IMR-90 (cell line): ENCODE results near the gene TIAM2. TPM values are rescaled to one million over a fixed set of nuclear protein-coding genes. Genes with fewer than 3 reads are reported as not detected.

ENCODE experiments used
- ATAC-seq: fragments of 200-7000 bp; cut with Tn5 transposase; 2 replicates; pipeline ENCODE4 v1.9.1; 2020; ENCODE audit warnings: low read depth, mild to moderate bottlenecking, moderate library complexity
- BruUV-seq: library from RNA; stranded (reverse); fragments of 400-500 nt; replicated peaks from 2 replicates; lab custom pipeline; 2021; lab: Mats Ljungman, UMichigan
- CTCF ChIA-PET: fragments of 300-600 bp; formaldehyde crosslinking; extraction: SDS; loops from one replicate; lab custom pipeline; 2021; ENCODE audit warnings: antibody characterized with exemption; lab: Yijun Ruan, JAX
- POLR2A ChIA-PET: fragments of 300-600 bp; sonication (Branson Sonifier 250); formaldehyde crosslinking; loops from one replicate; lab custom pipeline; 2022; ENCODE audit warnings: antibody characterized with exemption; ENCODE audit not compliant: unreplicated experiment; lab: Charles Lee
- DNase-seq: peaks from one replicate; pipeline ENCODE4 v3.0.0; 2013
- H2AFZ ChIP-seq: replicated peaks from 2 replicates; pipeline ENCODE3; 2013; ENCODE audit warnings: low read length, mild to moderate bottlenecking; ENCODE audit not compliant: poor library complexity
- H2AK5ac ChIP-seq: 2 replicates; pipeline ENCODE4 v1.6.1; 2013; ENCODE audit warnings: low read depth, low read length, inconsistent platforms
- H2AK9ac ChIP-seq: replicated peaks from 2 replicates; pipeline ENCODE3; 2013; ENCODE audit warnings: mild to moderate bottlenecking, low read depth, low read length, moderate library complexity; ENCODE audit not compliant: poor library complexity
- H2BK120ac ChIP-seq: 2 replicates; pipeline ENCODE4 v1.6.1; 2013; ENCODE audit warnings: low read depth, low read length, inconsistent platforms
- H2BK15ac ChIP-seq: 3 replicates; pipeline ENCODE4 v1.6.1; 2013; ENCODE audit warnings: low read depth, low read length, inconsistent platforms
- H2BK20ac ChIP-seq: 2 replicates; pipeline ENCODE4 v1.6.1; 2013; ENCODE audit warnings: low read depth, mild to moderate bottlenecking, inconsistent platforms, low read length, moderate library complexity
- H2BK5ac ChIP-seq: 2 replicates; pipeline ENCODE4 v1.6.1; 2013; ENCODE audit warnings: mild to moderate bottlenecking, low read depth, low read length, inconsistent platforms; ENCODE audit not compliant: poor library complexity, severe bottlenecking
- H3K14ac ChIP-seq: replicated peaks from 2 replicates; pipeline ENCODE4 v1.6.1; 2013; ENCODE audit warnings: low read depth, low read length, inconsistent platforms
- H3K18ac ChIP-seq: 2 replicates; pipeline ENCODE4 v1.6.1; 2013; ENCODE audit warnings: low read depth, low read length, control low read depth
- H3K23ac ChIP-seq: 2 replicates; pipeline ENCODE4 v1.6.1; 2013; ENCODE audit warnings: low read depth, low read length, inconsistent platforms
- H3K27ac ChIP-seq: 2 replicates; pipeline ENCODE4 v1.5.1; 2013; ENCODE audit warnings: mild to moderate bottlenecking, control low read depth, low read length; ENCODE audit not compliant: insufficient read depth
- H3K27me3 ChIP-seq: 2 replicates; pipeline ENCODE4 v1.6.1; 2013; ENCODE audit warnings: low read length; ENCODE audit not compliant: control insufficient read depth, insufficient read depth
- H3K36me3 ChIP-seq: 2 replicates; pipeline ENCODE4 v1.6.1; 2013; ENCODE audit warnings: low read length, mixed read lengths; ENCODE audit not compliant: control insufficient read depth, insufficient read depth
- H3K4ac ChIP-seq: 2 replicates; pipeline ENCODE4 v1.6.1; 2013; ENCODE audit warnings: low read depth, low read length, inconsistent platforms
- H3K4me1 ChIP-seq: 2 replicates; pipeline ENCODE4 v1.6.1; 2013; ENCODE audit warnings: low read length, mixed read lengths; ENCODE audit not compliant: control insufficient read depth, insufficient read depth
- H3K4me2 ChIP-seq: 2 replicates; pipeline ENCODE4 v1.6.1; 2013; ENCODE audit warnings: low read depth, mild to moderate bottlenecking, control low read depth, low read length, moderate library complexity
- H3K4me3 ChIP-seq: 2 replicates; pipeline ENCODE4 v1.5.1; 2013; ENCODE audit warnings: low read depth, mild to moderate bottlenecking, control low read depth, low read length, moderate library complexity; ENCODE audit not compliant: insufficient read depth
- H3K56ac ChIP-seq: 2 replicates; pipeline ENCODE4 v1.6.1; 2013; ENCODE audit warnings: low read length, inconsistent platforms; ENCODE audit not compliant: insufficient read depth; ENCODE audit errors: extremely low read depth
- H3K79me1 ChIP-seq, 2 experiments: 2 replicates each; pipeline ENCODE4 v1.6.1; 2013; ENCODE audit warnings: low read length in 2 of 2, inconsistent platforms in 1 of 2, low read depth in 1 of 2
- H3K9ac ChIP-seq: 2 replicates; pipeline ENCODE4 v1.6.1; 2013; ENCODE audit warnings: low read depth, low read length, control low read depth
- H3K9me1 ChIP-seq: 2 replicates; pipeline ENCODE4 v1.6.1; 2013; ENCODE audit warnings: low read length, inconsistent platforms; ENCODE audit not compliant: insufficient read depth
- H3K9me3 ChIP-seq: 2 replicates; pipeline ENCODE4 v1.6.1; 2013; ENCODE audit warnings: low read length; ENCODE audit not compliant: control insufficient read depth, insufficient read depth
- H4K20me1 ChIP-seq: 2 replicates; pipeline ENCODE4 v1.6.1; 2013; ENCODE audit warnings: low read length, inconsistent platforms; ENCODE audit not compliant: insufficient read depth
- H4K5ac ChIP-seq: 2 replicates; pipeline ENCODE4 v1.6.1; 2013; ENCODE audit warnings: mild to moderate bottlenecking, low read depth, low read length, control low read depth
- H4K8ac ChIP-seq, 2 experiments: 2 replicates each; pipeline ENCODE4 v1.6.1; 2013; ENCODE audit warnings: low read depth in 2 of 2, low read length in 2 of 2, control low read depth in 1 of 2, inconsistent platforms in 1 of 2
- H4K91ac ChIP-seq: 2 replicates; pipeline ENCODE4 v1.6.1; 2013; ENCODE audit warnings: low read depth, low read length, inconsistent platforms; ENCODE audit not compliant: insufficient read depth
- BHLHE40 ChIP-seq: fragments of 150-350 bp; IDR thresholded peaks from 2 replicates; pipeline ENCODE4 v1.6.1; 2016; ENCODE audit warnings: mild to moderate bottlenecking, low read depth, low read length
- CEBPB ChIP-seq: IDR thresholded peaks from 2 replicates; pipeline ENCODE4 v1.6.1; 2012; ENCODE audit warnings: low read depth, low read length, improper control_type of control experiment
- CHD1 ChIP-seq: IDR thresholded peaks from 2 replicates; pipeline ENCODE4 v1.6.1; 2012; ENCODE audit warnings: low read depth, low read length, improper control_type of control experiment
- CTCF ChIP-seq: conservative IDR thresholded peaks from 2 replicates; pipeline ENCODE4 v1.5.1; 2012; ENCODE audit warnings: mild to moderate bottlenecking, low read depth, low read length, improper control_type of control experiment
- ELK1 ChIP-seq: fragments of 150-350 bp; IDR thresholded peaks from 2 replicates; pipeline ENCODE4 v1.6.1; 2016; ENCODE audit warnings: low read depth, mild to moderate bottlenecking, low read length, moderate library complexity, borderline replicate concordance
- MAFK ChIP-seq: IDR thresholded peaks from 2 replicates; pipeline ENCODE4 v1.6.1; 2012; ENCODE audit warnings: low read depth, low read length, improper control_type of control experiment
- MAZ ChIP-seq: IDR thresholded peaks from 2 replicates; pipeline ENCODE4 v1.6.1; 2012; ENCODE audit warnings: low read depth, mild to moderate bottlenecking, low read length, improper control_type of control experiment, moderate library complexity, borderline replicate concordance
- MXI1 ChIP-seq: IDR thresholded peaks from 2 replicates; pipeline ENCODE4 v1.6.1; 2012; ENCODE audit warnings: low read depth, mild to moderate bottlenecking, low read length, moderate library complexity, borderline replicate concordance
- POLR2A ChIP-seq: IDR thresholded peaks from 2 replicates; pipeline ENCODE4 v1.6.1; 2012; ENCODE audit warnings: mild to moderate bottlenecking, low read depth, low read length
- RAD21 ChIP-seq: IDR thresholded peaks from 2 replicates; pipeline ENCODE4 v1.6.1; 2012; ENCODE audit warnings: low read length, improper control_type of control experiment
- RCOR1 ChIP-seq: IDR thresholded peaks from 2 replicates; pipeline ENCODE4 v1.6.1; 2012; ENCODE audit warnings: mild to moderate bottlenecking, low read length, improper control_type of control experiment; ENCODE audit not compliant: insufficient replicate concordance
- RFX5 ChIP-seq: IDR thresholded peaks from 2 replicates; pipeline ENCODE4 v1.8.0; 2012; ENCODE audit warnings: low read depth, mild to moderate bottlenecking, low read length, moderate library complexity
- SMC3 ChIP-seq: fragments of 150-350 bp; IDR thresholded peaks from 2 replicates; pipeline ENCODE4 v1.6.1; 2016; ENCODE audit warnings: low read depth, mild to moderate bottlenecking, antibody characterized with exemption, low read length, moderate library complexity
- USF2 ChIP-seq: fragments of 150-350 bp; IDR thresholded peaks from 2 replicates; pipeline ENCODE4 v1.6.1; 2017; ENCODE audit warnings: mild to moderate bottlenecking, antibody characterized with exemption, low read length, low read depth
- WGBS, 2 experiments: methylation state at CpG; one replicate each; pipeline versions ENCODE4 v1.1.5 to v1.1.7; 2013; ENCODE audit warnings: missing lambda C conversion rate in 2 of 2; ENCODE audit not compliant: insufficient read length in 1 of 2; ENCODE audit errors: extremely low coverage in 2 of 2; 5-methylcytosine and 5-hydroxymethylcytosine counted together
- dilution Hi-C: fragments of 300-500 bp; cut with HindIII; formaldehyde crosslinking; loops from one replicate; pipeline ENCODE4 v1.14.3; 2018; ENCODE audit warnings: low sequenced_read_pairs; ENCODE audit not compliant: unreplicated experiment
- in situ Hi-C: fragments of 300-500 bp; cut with MboI; formaldehyde crosslinking; loops from 3 replicates; pipeline ENCODE4 v1.14.3; 2019; ENCODE audit warnings: low sequenced_read_pairs, inconsistent platforms, mixed read lengths
- intact Hi-C: fragments of 100-400 bp; cut with micrococcal nuclease; formaldehyde crosslinking; loops from 2 replicates; pipeline ENCODE4 v1.10.0; 2022
- polyA plus RNA-seq, 3 experiments: library from polyadenylated mRNA; depleted of rRNA; stranded (reverse); fragments of >200 nt; gene quantifications; 2 replicates each; pipeline ENCODE4 v1.2.3, GENCODE V29; 2012; ENCODE audit warnings: low replicate concordance in 1 of 3
- total RNA-seq: library from RNA; depleted of rRNA; stranded (reverse); fragments of >200 nt; gene quantifications from 2 replicates; pipeline ENCODE4 v1.2.3, GENCODE V29; 2012

The TIAM2 gene
- total and polyA plus RNA-seq, 2 of the 4 experiments (the other 2 are of a cell fraction) = 3.1 to 4.7 TPM

- Histone ChIP-seq H3K4me3 (no peak overlapping the region), H3K14ac (peak overlapping the region; percentile 68), H3K56ac (no peak overlapping the region), H2BK20ac (peak overlapping the region; percentile 59), H3K9me1 (peaks cover 3% of the 10 kb centered on the region; the same call in 1 of the 2 replicates), H3K27ac (no peak overlapping the region), H2BK15ac (peak overlapping the region; percentile 42; the same call in 1 of the 3 replicates), H3K27me3 (no peaks in the 10 kb centered on the region), H2AK5ac (peak overlapping the region; percentile 70; the same call in 1 of the 2 replicates), H3K4ac (peak overlapping the region; percentile 44), H3K79me1 (peaks cover 0 to 6% of the 10 kb centered on the region in 2 experiments; a peak in 1 of 4 replicates), H4K20me1 (peaks cover 3% of the 10 kb centered on the region; the same call in 1 of the 2 replicates), H3K9ac (no peak overlapping the region), H4K5ac (no peak overlapping the region), H3K18ac (peak overlapping the region; percentile 24; the same call in 1 of the 2 replicates), H2BK5ac (peak overlapping the region; percentile 18), H3K36me3 (no peaks in the 10 kb centered on the region), H4K91ac (peak overlapping the region; percentile 31; the same call in 1 of the 2 replicates), H4K8ac (no peak overlapping the region), H3K23ac (0 out of 2 replicates have a peak overlapping the region, but pooled peaks have one; percentile 13), H3K4me2 (peak overlapping the region; percentile 65), H3K9me3 (no peaks in the 10 kb centered on the region), H3K4me1 (peaks cover 10% of the 10 kb centered on the region), H2AK9ac (no peak overlapping the region), H2BK120ac (peak overlapping the region; percentile 56), H2AFZ (no peak overlapping the region)
- ChIA-PET CTCF (interaction anchor here (0.5 to 3.0 kb wide), 6 partner anchors 55 to 496 kb away, joined by 3 to 10 read pairs (median 3); no protein-coding TSS in a partner anchor), POLR2A (no interaction called here)
- dilution Hi-C loops (no loop called here), intact Hi-C loops (loop anchor here (5.0 kb wide), 2 partner anchors 110 to 160 kb away; no protein-coding TSS in a partner anchor), in situ Hi-C loops (loop anchor here (10.0 kb wide), 1 partner anchor 307 kb away; no protein-coding TSS in a partner anchor)
- no TSS peak for BruUV-seq
- no CpG with 5 or more reads among the region's 7 CpGs for WGBS, 2 experiments
- ATAC-seq = peak; percentile 30
- peak; percentile 69 for DNase-seq
- no peak for TF ChIP-seq CHD1
- TF ChIP-seq RAD21 = no peak
- TF ChIP-seq MAFK = no peak
- no peak for TF ChIP-seq BHLHE40
- TF ChIP-seq SMC3 = no peak
- no peak for TF ChIP-seq RCOR1
- TF ChIP-seq POLR2A = no peak
- no peak for TF ChIP-seq CEBPB
- no peak for TF ChIP-seq RFX5
- no peak for TF ChIP-seq CTCF
- no peak for TF ChIP-seq ELK1
- TF ChIP-seq MXI1 = no peak
- TF ChIP-seq USF2 = no peak
- TF ChIP-seq MAZ = no peak
Observed at GRCh38 chr6:155171747-155172449, 176.8 kb downstream of the TIAM2 start.
